H1 (cell line): Measurements from ENCODE around the gene FAM8A1. TPM values are rescaled to one million over a fixed set of nuclear protein-coding genes. Genes with fewer than 3 reads are reported as not detected.

Source experiments
- CTCF ChIA-PET: fragments of 300-600 bp; sonication (Branson Sonifier 250); formaldehyde crosslinking; loops from one replicate; lab custom pipeline; 2021; ENCODE audit not compliant: partially characterized antibody; lab: Charles Lee
- POLR2A ChIA-PET: fragments of 300-600 bp; sonication (Branson Sonifier 250); formaldehyde crosslinking; loops from one replicate; lab custom pipeline; 2021; ENCODE audit warnings: inconsistent platforms; ENCODE audit not compliant: partially characterized antibody; lab: Charles Lee
- DNase-seq, 2 experiments: peaks; one replicate each; pipeline versions ENCODE4 v3.0.0 to v3.0.0-alpha.2; 2010 to 2022; ENCODE audit warnings: low spot score in 2 of 2, low read depth in 1 of 2, mixed read lengths in 1 of 2
- FAIRE-seq: peaks from 2 replicates; lab custom pipeline; 2011; peaks lifted over from hg19 to GRCh38; lab: Jason Lieb, UNC
- H2AFZ ChIP-seq: 2 replicates; pipeline ENCODE4 v1.8.1; 2012; ENCODE audit warnings: low read length, inconsistent platforms
- H2AK5ac ChIP-seq: 2 replicates; pipeline ENCODE4 v1.6.1; 2013; ENCODE audit warnings: low read depth, low read length
- H2BK120ac ChIP-seq: replicated peaks from 2 replicates; pipeline ENCODE3; 2013; ENCODE audit warnings: low read depth, low read length, inconsistent platforms
- H2BK12ac ChIP-seq: 2 replicates; pipeline ENCODE4 v1.6.1; 2013; ENCODE audit warnings: low read depth, low read length
- H2BK15ac ChIP-seq: 2 replicates; pipeline ENCODE4 v1.6.1; 2013; ENCODE audit warnings: low read length
- H2BK20ac ChIP-seq: 2 replicates; pipeline ENCODE4 v1.6.1; 2013; ENCODE audit warnings: low read length
- H2BK5ac ChIP-seq: 2 replicates; pipeline ENCODE4 v1.6.1; 2013; ENCODE audit warnings: low read depth, low read length
- H3K14ac ChIP-seq: 2 replicates; pipeline ENCODE4 v1.6.1; 2013; ENCODE audit warnings: inconsistent platforms; ENCODE audit not compliant: insufficient read length
- H3K18ac ChIP-seq: 2 replicates; pipeline ENCODE4 v1.6.1; 2013; ENCODE audit warnings: low read length; ENCODE audit errors: extremely low read depth
- H3K23ac ChIP-seq: 2 replicates; pipeline ENCODE4 v1.6.1; 2013; ENCODE audit warnings: inconsistent platforms; ENCODE audit not compliant: insufficient read length
- H3K23me2 ChIP-seq: 2 replicates; pipeline ENCODE4 v1.6.1; 2013; ENCODE audit warnings: low read depth, low read length
- H3K27ac ChIP-seq: 2 replicates; pipeline ENCODE4 v1.6.1; 2011; ENCODE audit warnings: low read depth, low read length, inconsistent platforms
- H3K27me3 ChIP-seq, 4 experiments: replicated peaks in 1 of 4; 1 replicate in 1 of 4; 2 replicates in 3 of 4; pipeline versions ENCODE4 v1.6.1 to v1.8.1; 2011 to 2013; ENCODE audit warnings: low read length in 3 of 4, mild to moderate bottlenecking in 3 of 4, inconsistent platforms in 2 of 4, mixed read lengths in 2 of 4, moderate library complexity in 1 of 4; ENCODE audit not compliant: control insufficient read depth in 3 of 4, insufficient read depth in 3 of 4; ENCODE audit errors: extremely low read depth in 1 of 4
- H3K36me3 ChIP-seq, 4 experiments: 2 replicates each; pipeline versions ENCODE4 v1.6.1 to v1.8.1; 2011 to 2013; ENCODE audit warnings: mild to moderate bottlenecking in 4 of 4, low read length in 3 of 4, moderate library complexity in 2 of 4, control low read depth in 1 of 4, inconsistent platforms in 1 of 4; ENCODE audit not compliant: insufficient read depth in 4 of 4, control insufficient read depth in 2 of 4
- H3K4ac ChIP-seq: replicated peaks from 2 replicates; pipeline ENCODE3; 2013; ENCODE audit warnings: low read length, low read depth, mixed read lengths, inconsistent platforms; ENCODE audit not compliant: insufficient read length
- H3K4me1 ChIP-seq, 4 experiments: replicated peaks in 1 of 4; 1 replicate in 1 of 4; 2 replicates in 3 of 4; pipeline versions ENCODE4 v1.6.1 to v1.8.1; 2011 to 2013; ENCODE audit warnings: low read length in 3 of 4, inconsistent platforms in 2 of 4, mixed read lengths in 1 of 4; ENCODE audit not compliant: insufficient read depth in 4 of 4, control insufficient read depth in 3 of 4
- H3K4me2 ChIP-seq, 2 experiments: 2 replicates each; pipeline versions ENCODE4 v1.6.1 to v1.8.1; 2011 to 2013; ENCODE audit warnings: low read depth in 2 of 2, low read length in 2 of 2, control low read depth in 1 of 2, inconsistent platforms in 1 of 2, mild to moderate bottlenecking in 1 of 2; ENCODE audit not compliant: insufficient read depth in 1 of 2
- H3K4me3 ChIP-seq, 4 experiments: fragments of 200-600, 300-600 bp in 1 of 4; sonication (generic), shearing (Covaris generic), sonication (Bioruptor Twin) in 1 of 4; 2 replicates each; pipeline versions ENCODE4 v1.5.1 to v1.8.1; 2011 to 2016; ENCODE audit warnings: low read length in 4 of 4, low read depth in 3 of 4, control low read depth in 2 of 4, inconsistent platforms in 2 of 4, mild to moderate bottlenecking in 2 of 4, mixed read lengths in 1 of 4, moderate library complexity in 1 of 4; ENCODE audit not compliant: insufficient read depth in 2 of 4; ENCODE audit errors: extremely low read depth in 1 of 4
- H3K56ac ChIP-seq: replicated peaks from 2 replicates; pipeline ENCODE3; 2013; ENCODE audit warnings: low read depth, mild to moderate bottlenecking, mixed read lengths, low read length, inconsistent platforms; ENCODE audit not compliant: insufficient read length
- H3K79me1 ChIP-seq: 2 replicates; pipeline ENCODE4 v1.6.1; 2013; ENCODE audit warnings: low read depth, low read length, control low read depth
- H3K79me2 ChIP-seq, 2 experiments: 2 replicates each; pipeline versions ENCODE4 v1.6.1 to v1.8.1; 2012 to 2013; ENCODE audit warnings: low read length in 2 of 2, mild to moderate bottlenecking in 2 of 2, inconsistent platforms in 1 of 2; ENCODE audit not compliant: insufficient read depth in 2 of 2, control insufficient read depth in 1 of 2
- H3K9ac ChIP-seq, 4 experiments: replicated peaks in 1 of 4; 1 replicate in 1 of 4; 2 replicates in 3 of 4; pipeline versions ENCODE4 v1.6.1 to v1.8.1; 2011 to 2013; ENCODE audit warnings: low read depth in 3 of 4, low read length in 3 of 4, control low read depth in 2 of 4, mild to moderate bottlenecking in 2 of 4, moderate library complexity in 2 of 4, inconsistent platforms in 1 of 4; ENCODE audit errors: extremely low read depth in 1 of 4
- H3K9me3 ChIP-seq, 2 experiments: 2 replicates each; pipeline versions ENCODE4 v1.6.1 to v1.8.1; 2012 to 2013; ENCODE audit warnings: mild to moderate bottlenecking in 2 of 2, moderate library complexity in 2 of 2, control low read depth in 1 of 2, inconsistent platforms in 1 of 2, low read depth in 1 of 2, low read length in 1 of 2, mixed read lengths in 1 of 2; ENCODE audit not compliant: insufficient read depth in 2 of 2
- H4K20me1 ChIP-seq, 2 experiments: replicated peaks in 1 of 2; 2 replicates each; pipeline versions ENCODE3 to v1.8.1; 2011 to 2013; ENCODE audit warnings: inconsistent platforms in 2 of 2, low read length in 2 of 2, mild to moderate bottlenecking in 1 of 2; ENCODE audit not compliant: insufficient read depth in 2 of 2, control insufficient read depth in 1 of 2
- H4K5ac ChIP-seq: 2 replicates; pipeline ENCODE4 v1.6.1; 2013; ENCODE audit warnings: low read length, low read depth, mixed read lengths, inconsistent platforms; ENCODE audit not compliant: insufficient read length
- H4K8ac ChIP-seq: 2 replicates; pipeline ENCODE4 v1.8.0; 2013; ENCODE audit warnings: mild to moderate bottlenecking, moderate library complexity, low read length, inconsistent platforms; ENCODE audit not compliant: insufficient read depth; ENCODE audit errors: extremely low read depth
- H4K91ac ChIP-seq: replicated peaks from 2 replicates; pipeline ENCODE3; 2013; ENCODE audit warnings: low read length, mixed read lengths, inconsistent platforms; ENCODE audit not compliant: insufficient read length
- CTCF ChIP-seq, 3 experiments: IDR thresholded peaks; 1 replicate in 2 of 3; 2 replicates in 1 of 3; pipeline versions ENCODE4 v1.5.1 to v1.6.1; 2011; ENCODE audit warnings: low read length in 3 of 3, mild to moderate bottlenecking in 3 of 3, inconsistent platforms in 2 of 3, low read depth in 1 of 3, moderate library complexity in 1 of 3; ENCODE audit not compliant: insufficient read depth in 1 of 3; ENCODE audit errors: control extremely low read depth in 1 of 3
- EP300 ChIP-seq, 2 experiments: IDR thresholded peaks; 1 replicate in 1 of 2; 2 replicates in 1 of 2; pipeline ENCODE4 v1.6.1; 2011 to 2012; ENCODE audit warnings: low read depth in 2 of 2, low read length in 2 of 2, mild to moderate bottlenecking in 2 of 2, borderline replicate concordance in 1 of 2, inconsistent platforms in 1 of 2, moderate library complexity in 1 of 2
- EZH2 ChIP-seq: fragments of 200-600 bp; sonication (generic); IDR thresholded peaks from 2 replicates; pipeline ENCODE4 v1.7.1; 2012; ENCODE audit warnings: low read depth, mild to moderate bottlenecking, moderate library complexity, low read length, inconsistent platforms; ENCODE audit not compliant: severe bottlenecking
- HDAC6 ChIP-seq: IDR thresholded peaks from one replicate; pipeline ENCODE4 v1.7.1; 2012; ENCODE audit warnings: low read depth, mild to moderate bottlenecking, inconsistent platforms, low read length, moderate library complexity
- NRF1 ChIP-seq: IDR thresholded peaks from 2 replicates; pipeline ENCODE4 v1.6.1; 2011; ENCODE audit warnings: mild to moderate bottlenecking, low read depth, low read length, improper control_type of control experiment
- POU5F1 ChIP-seq: IDR thresholded peaks from 2 replicates; pipeline ENCODE4 v1.6.1; 2011; ENCODE audit warnings: low read depth, mild to moderate bottlenecking, low read length, moderate library complexity
- RAD21 ChIP-seq, 2 experiments: IDR thresholded peaks in 1 of 2; conservative IDR thresholded peaks in 1 of 2; 2 replicates each; pipeline ENCODE4 v1.6.1; 2011; ENCODE audit warnings: low read depth in 2 of 2, low read length in 2 of 2, improper control_type of control experiment in 1 of 2, inconsistent platforms in 1 of 2, mild to moderate bottlenecking in 1 of 2, moderate library complexity in 1 of 2
- SP4 ChIP-seq: IDR thresholded peaks from 2 replicates; pipeline ENCODE4 v1.6.1; 2012; ENCODE audit warnings: low read length, inconsistent platforms
- TCF12 ChIP-seq: IDR thresholded peaks from 2 replicates; pipeline ENCODE4 v1.6.1; 2011; ENCODE audit warnings: low read depth, mild to moderate bottlenecking, low read length
- whole genome bisulfite sequencing, 2 experiments: shearing (Covaris generic) in 1 of 2; methylation state at CpG; one replicate each; pipeline versions ENCODE4 v1.1.6 to v1.1.7; 2013 to 2015; ENCODE audit warnings: low lambda C conversion rate in 2 of 2, mixed read lengths in 2 of 2, inconsistent platforms in 1 of 2, low coverage in 1 of 2, missing lambda C conversion rate in 1 of 2; ENCODE audit not compliant: insufficient replicate concordance in 2 of 2, insufficient coverage in 1 of 2, insufficient read length in 1 of 2; ENCODE audit errors: extremely low coverage in 1 of 2, missing lambda C conversion rate in 1 of 2; 5-methylcytosine and 5-hydroxymethylcytosine counted together
- polyA plus RNA-seq, 7 experiments: library from polyadenylated mRNA; depleted of rRNA in 3 of 7; stranded (reverse) in 5 of 7; unstranded in 2 of 7; fragments of >200 nt in 5 of 7; fragments of 200-250 nt in 2 of 7; gene quantifications; 1 replicate in 5 of 7; 2 replicates in 1 of 7; 4 replicates in 1 of 7; pipeline versions ENCODE4 v1.2.1 to v1.2.3, GENCODE V29; 2011 to 2013; ENCODE audit warnings: missing spikeins in 2 of 7, mixed read lengths in 2 of 7
- total RNA-seq: library from RNA; stranded (reverse); fragmentation: NEBNext Ultra II Directional; extraction: Animal tissue kit (Norgen Biotek cat#: 25700); gene quantifications from 2 replicates; pipeline ENCODE4 v1.2.1, GENCODE V29; 2021

FAM8A1 gene
- total and polyA plus RNA-seq, 2 of the 8 experiments (the other 6 are each of a cell fraction or from before 2014, with no cell fraction given) = 3.4 to 9.2 TPM

- H3K4ac ChIP-seq = no peak overlapping the region
- H3K9ac ChIP-seq = no peak overlapping the region
- no peaks in the 10 kb centered on the region for H3K27me3 ChIP-seq
- no peaks in the 10 kb centered on the region for H3K9me3 ChIP-seq
- H4K91ac ChIP-seq = no peak overlapping the region
- DNase-seq = no peak
- ChIA-PET CTCF (interaction anchor here (0.5 to 2.8 kb wide), 13 partner anchors 14 to 445 kb away, joined by 3 to 15 read pairs (median 4); partner anchors contain the start of gene FAM8A1), POLR2A (no interaction called here)
- no peak overlapping the region for H2BK15ac ChIP-seq
- H2BK12ac ChIP-seq = no peak overlapping the region
- no peaks in the 10 kb centered on the region for H3K79me2 ChIP-seq
- H3K36me3 ChIP-seq = no peaks in the 10 kb centered on the region
- TF ChIP-seq RAD21 (IDR thresholded peaks at IDR 0.05 in 1 of 2, conservative IDR thresholded peaks at IDR 0.05 in 1 of 2; ENCODE audit: low read depth in 2 of 2, low read length in 2 of 2) (peak; percentile 47 to 63), POU5F1 (no peak), TCF12 (no peak), EZH2 (no peak), NRF1 (no peak), HDAC6 (no peak), EP300 (IDR thresholded peaks at IDR 0.05; ENCODE audit: borderline replicate concordance in 1 of 2, low read depth in 2 of 2, low read length in 2 of 2) (no peak), CTCF (IDR thresholded peaks at IDR 0.05; ENCODE audit: control extremely low read depth in 1 of 3, insufficient read depth in 1 of 3, low read depth in 1 of 3, low read length in 3 of 3) (peak; percentile 40 to 63 (median 52)), SP4 (no peak)
- no peak overlapping the region for H3K14ac ChIP-seq
- WGBS, 2 experiments = 89% methylated on average over 7 of the region's 7 CpGs; no CpG with 5 or more reads in 1 of the 2 experiments
- H2BK20ac ChIP-seq = no peak overlapping the region
- peaks cover 3% of the 10 kb centered on the region; the same call in 1 of the 2 replicates for H3K23me2 ChIP-seq
- no peak overlapping the region for H3K4me3 ChIP-seq
- H3K18ac ChIP-seq = no peak overlapping the region
- no peak overlapping the region for H4K5ac ChIP-seq
- no peak overlapping the region for H4K8ac ChIP-seq
- H3K4me2 ChIP-seq = no peak overlapping the region
- no peaks in the 10 kb centered on the region for H3K79me1 ChIP-seq
- no peaks in the 10 kb centered on the region for H3K4me1 ChIP-seq
- no peaks in the 10 kb centered on the region for H4K20me1 ChIP-seq
- no peak overlapping the region for H2AFZ ChIP-seq
- no peak overlapping the region for H2BK120ac ChIP-seq
- H3K27ac ChIP-seq = no peak overlapping the region
- H3K23ac ChIP-seq = no peak overlapping the region
- no peak for FAIRE-seq
- H3K56ac ChIP-seq = no peak overlapping the region
- H2AK5ac ChIP-seq = no peak overlapping the region
- H2BK5ac ChIP-seq = no peak overlapping the region
Observed at GRCh38 chr6:17585766-17586490, 14.2 kb upstream of the FAM8A1 start.
